Measurements from ENCODE around the gene NKAIN2. TPM values are rescaled to one million over a fixed set of nuclear protein-coding genes. Genes with fewer than 3 reads are reported as not detected.
"Not testable (repeated sequence)": the region's sequence is repeated elsewhere in the genome, so short reads cannot be mapped to it uniquely, and the experiment has no call there.

The NKAIN2 gene
- total RNA-seq, 4 donors from 2014 or later = 0.31 to 0.58 (median 0.39) TPM; not detected in 1

GRCh38 chr6:123909989-123910388, 106.3 kb downstream of the NKAIN2 start:
- in situ Hi-C loops (cut with MboI; ENCODE audit: low sequenced_read_pairs in 4 of 4) = no loop called here
- no peaks in the 10 kb centered on the region for H3K27me3 ChIP-seq
- ATAC-seq (no peak), DNase-seq (no peak)
- no peak overlapping the region for H3K4me3 ChIP-seq
- intact Hi-C loops (cut with DNase I; ENCODE audit: low total_unique reads) = no loop called here
- H3K9me3 ChIP-seq = no peaks in the 10 kb centered on the region
- TF ChIP-seq, protein P1, sequence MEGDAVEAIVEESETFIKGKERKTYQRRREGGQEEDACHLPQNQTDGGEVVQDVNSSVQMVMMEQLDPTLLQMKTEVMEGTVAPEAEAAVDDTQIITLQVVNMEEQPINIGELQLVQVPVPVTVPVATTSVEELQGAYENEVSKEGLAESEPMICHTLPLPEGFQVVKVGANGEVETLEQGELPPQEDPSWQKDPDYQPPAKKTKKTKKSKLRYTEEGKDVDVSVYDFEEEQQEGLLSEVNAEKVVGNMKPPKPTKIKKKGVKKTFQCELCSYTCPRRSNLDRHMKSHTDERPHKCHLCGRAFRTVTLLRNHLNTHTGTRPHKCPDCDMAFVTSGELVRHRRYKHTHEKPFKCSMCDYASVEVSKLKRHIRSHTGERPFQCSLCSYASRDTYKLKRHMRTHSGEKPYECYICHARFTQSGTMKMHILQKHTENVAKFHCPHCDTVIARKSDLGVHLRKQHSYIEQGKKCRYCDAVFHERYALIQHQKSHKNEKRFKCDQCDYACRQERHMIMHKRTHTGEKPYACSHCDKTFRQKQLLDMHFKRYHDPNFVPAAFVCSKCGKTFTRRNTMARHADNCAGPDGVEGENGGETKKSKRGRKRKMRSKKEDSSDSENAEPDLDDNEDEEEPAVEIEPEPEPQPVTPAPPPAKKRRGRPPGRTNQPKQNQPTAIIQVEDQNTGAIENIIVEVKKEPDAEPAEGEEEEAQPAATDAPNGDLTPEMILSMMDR (IDR thresholded peaks at IDR 0.05 in 4 of 5, conservative IDR thresholded peaks at IDR 0.05 in 1 of 5) = no peak
- no peak for TF ChIP-seq POLR2A (IDR thresholded peaks at IDR 0.05)
- no peak overlapping the region for H3K27ac ChIP-seq
- H3K4me1 ChIP-seq = no peaks in the 10 kb centered on the region
- no peaks in the 10 kb centered on the region for H3K36me3 ChIP-seq

DNA sequence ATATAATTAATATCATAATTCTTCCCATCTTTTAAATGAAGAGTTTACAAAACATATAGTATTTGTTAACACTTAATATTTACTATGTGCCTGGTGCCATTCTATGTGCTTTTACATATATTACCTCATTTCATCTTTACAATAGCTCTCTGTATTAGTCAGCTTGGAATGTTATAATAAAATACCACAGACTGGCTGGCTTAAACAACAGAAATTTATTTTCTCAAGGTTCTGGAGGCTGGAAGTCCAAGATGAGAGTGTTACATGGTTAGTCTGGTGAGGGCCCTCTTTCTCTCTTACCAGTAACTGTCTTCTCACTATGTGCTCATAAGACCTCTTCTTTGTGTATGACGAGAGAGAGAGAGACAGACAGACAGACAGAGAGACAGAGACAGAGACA, 110.2 kb downstream of the NKAIN2 start:
- intact Hi-C loops (cut with DNase I; ENCODE audit: low total_unique reads) (no loop called here), in situ Hi-C loops (cut with MboI; ENCODE audit: low sequenced_read_pairs in 4 of 4) (no loop called here)
- Histone ChIP-seq H3K4me1 (no peaks in the 10 kb centered on the region), H3K27me3 (no peaks in the 10 kb centered on the region), H3K9me3 (no peaks in the 10 kb centered on the region), H3K27ac (no peak overlapping the region), H3K36me3 (no peaks in the 10 kb centered on the region), H3K4me3 (no peak overlapping the region)
- ATAC-seq (no peak), DNase-seq (no peak)
- no peak for TF ChIP-seq POLR2A (IDR thresholded peaks at IDR 0.05)
- TF ChIP-seq, protein P1 (IDR thresholded peaks at IDR 0.05 in 4 of 5, conservative IDR thresholded peaks at IDR 0.05 in 1 of 5) = no peak

GRCh38 chr6:123923379-123923778, 119.7 kb downstream of the NKAIN2 start:
- DNase-seq; H3K27me3 ChIP-seq; ATAC-seq; H3K4me1 ChIP-seq; H3K36me3 ChIP-seq; H3K4me3 ChIP-seq; H3K9me3 ChIP-seq; intact Hi-C loops (cut with DNase I; ENCODE audit: low total_unique reads); in situ Hi-C loops (cut with MboI; ENCODE audit: low sequenced_read_pairs in 4 of 4); H3K27ac ChIP-seq: not testable (repeated sequence)

GRCh38 chr6:123925350-123925749, 121.7 kb downstream of the NKAIN2 start:
- TF ChIP-seq, protein P1 (IDR thresholded peaks at IDR 0.05 in 4 of 5, conservative IDR thresholded peaks at IDR 0.05 in 1 of 5) = no peak
- TF ChIP-seq POLR2A (IDR thresholded peaks at IDR 0.05) = no peak
- no peak overlapping the region for H3K4me3 ChIP-seq
- no peaks in the 10 kb centered on the region for H3K36me3 ChIP-seq
- H3K27me3 ChIP-seq = no peaks in the 10 kb centered on the region
- no peaks in the 10 kb centered on the region for H3K9me3 ChIP-seq
- ATAC-seq (no peak), DNase-seq (no peak)
- H3K4me1 ChIP-seq = no peaks in the 10 kb centered on the region
- no peak overlapping the region for H3K27ac ChIP-seq
- in situ Hi-C loops (cut with MboI; ENCODE audit: low sequenced_read_pairs in 4 of 4) (no loop called here), intact Hi-C loops (cut with DNase I; ENCODE audit: low total_unique reads) (no loop called here)

- ATAC-seq (no peak), DNase-seq (no peak)
- Histone ChIP-seq H3K4me3 (no peak overlapping the region), H3K36me3 (no peaks in the 10 kb centered on the region), H3K4me1 (no peaks in the 10 kb centered on the region), H3K9me3 (no peaks in the 10 kb centered on the region), H3K27ac (no peak overlapping the region), H3K27me3 (no peaks in the 10 kb centered on the region)
- TF ChIP-seq, protein P1 (IDR thresholded peaks at IDR 0.05 in 4 of 5, conservative IDR thresholded peaks at IDR 0.05 in 1 of 5) = no peak
- no peak for TF ChIP-seq POLR2A (IDR thresholded peaks at IDR 0.05)
- in situ Hi-C loops (cut with MboI; ENCODE audit: low sequenced_read_pairs in 4 of 4) (no loop called here), intact Hi-C loops (cut with DNase I; ENCODE audit: low total_unique reads) (no loop called here)
Observed at GRCh38 chr6:123925842-123926399, 122.3 kb downstream of the NKAIN2 start.
